Thoracic aorta (tissue), 2 donors: Measurements from ENCODE around the gene ZFYVE28. TPM values are rescaled to one million over a fixed set of nuclear protein-coding genes. Genes with fewer than 3 reads are reported as not detected.

ENCODE experiments used
- ATAC-seq: fragments of 150-250 bp; one replicate; pipeline ENCODE4 v1.8.0; 2017; ENCODE audit warnings: low read depth; ENCODE audit not compliant: insufficient number of reproducible peaks, low FRiP score
- DNase-seq: peaks from one replicate; pipeline ENCODE4 v3.0.0-alpha.2; 2020; ENCODE audit warnings: low spot score
- H3K27ac ChIP-seq, 2 donors: fragments of 200-600 bp; sonication (generic); 1 replicate in 1 of 2; 2 replicates in 1 of 2; pipeline ENCODE4 v1.5.1; 2016; ENCODE audit warnings: mild to moderate bottlenecking in 2 of 2, moderate library complexity in 2 of 2
- H3K27me3 ChIP-seq: fragments of 200-600 bp; sonication (generic); replicated peaks from 2 replicates; pipeline ENCODE4 v1.6.0; 2016; ENCODE audit warnings: mild to moderate bottlenecking; ENCODE audit not compliant: insufficient read depth
- H3K36me3 ChIP-seq: fragments of 200-600 bp; sonication (generic); one replicate; pipeline ENCODE4 v1.5.1; 2016
- H3K4me1 ChIP-seq, 2 donors: fragments of 200-600 bp; sonication (generic); 1 replicate in 1 of 2; 2 replicates in 1 of 2; pipeline versions ENCODE4 v1.5.1 to v1.6.0; 2016; ENCODE audit warnings: low read depth in 2 of 2, mild to moderate bottlenecking in 1 of 2; ENCODE audit not compliant: control insufficient read depth in 1 of 2
- H3K4me3 ChIP-seq: fragments of 200-600 bp; sonication (generic); 2 replicates; pipeline ENCODE4 v1.5.1; 2016; ENCODE audit warnings: mild to moderate bottlenecking
- H3K9me3 ChIP-seq: fragments of 200-600 bp; sonication (generic); 2 replicates; pipeline ENCODE4 v1.5.1; 2016
- CTCF ChIP-seq: fragments of 200-600 bp; sonication (generic); IDR thresholded peaks from one replicate; pipeline ENCODE4 v1.5.1; 2019; ENCODE audit warnings: antibody characterized with exemption
- total RNA-seq, 2 donors: library from RNA; depleted of rRNA; stranded (reverse); fragments of >200 nt; gene quantifications; one replicate each; pipeline versions ENCODE4 v1.1.0 to v1.2.3, GENCODE V29; 2016

The ZFYVE28 gene
- total RNA-seq, 2 donors from 2014 or later: 11.5 to 20.2 TPM

GRCh38 chr4:2339458-2340271 is 78.8 kb downstream of the ZFYVE28 start:
- Histone ChIP-seq H3K27ac (no peak overlapping the region), H3K27me3 (no peaks in the 10 kb centered on the region), H3K4me3 (no peak overlapping the region), H3K36me3 (no peaks in the 10 kb centered on the region), H3K4me1 (no peaks in the 10 kb centered on the region), H3K9me3 (no peaks in the 10 kb centered on the region)
- ATAC-seq: no peak
- no peak for TF ChIP-seq CTCF
- no peak for DNase-seq

GRCh38 chr4:2338754-2339457 is 79.5 kb downstream of the ZFYVE28 start:
- Histone ChIP-seq H3K36me3 (no peaks in the 10 kb centered on the region), H3K4me3 (no peak overlapping the region), H3K27me3 (no peaks in the 10 kb centered on the region), H3K4me1 (no peaks in the 10 kb centered on the region), H3K9me3 (no peaks in the 10 kb centered on the region), H3K27ac (no peak overlapping the region)
- ATAC-seq (no peak), DNase-seq (no peak)
- no peak for TF ChIP-seq CTCF

- ATAC-seq (no peak), DNase-seq (no peak)
- H3K36me3 ChIP-seq: no peaks in the 10 kb centered on the region
These were observed 80.5 kb downstream of the ZFYVE28 start for GRCh38 chr4:2337896-2338295.

GRCh38 chr4:2337131-2337723 is 81.2 kb downstream of the ZFYVE28 start:
- H3K4me1 ChIP-seq: no peaks in the 10 kb centered on the region
- TF ChIP-seq CTCF: no peak

More at GRCh38 chr4:2337896-2338295, 80.5 kb downstream of the ZFYVE28 start:
- Histone ChIP-seq H3K4me3 (no peak overlapping the region), H3K27me3 (no peaks in the 10 kb centered on the region), H3K27ac (no peak overlapping the region), H3K9me3 (no peaks in the 10 kb centered on the region), H3K4me1 (no peaks in the 10 kb centered on the region)
- TF ChIP-seq CTCF: no peak

GRCh38 chr4:2336659-2337058 is 81.8 kb downstream of the ZFYVE28 start:
- H3K27me3 ChIP-seq: no peaks in the 10 kb centered on the region
- no peak overlapping the region for H3K27ac ChIP-seq
- no peaks in the 10 kb centered on the region for H3K9me3 ChIP-seq
- no peaks in the 10 kb centered on the region for H3K4me1 ChIP-seq
- no peaks in the 10 kb centered on the region for H3K36me3 ChIP-seq
- DNase-seq (no peak), ATAC-seq (no peak)
- no peak for TF ChIP-seq CTCF
- H3K4me3 ChIP-seq: no peak overlapping the region

More at GRCh38 chr4:2337131-2337723, 81.2 kb downstream of the ZFYVE28 start:
- Histone ChIP-seq H3K27me3 (no peaks in the 10 kb centered on the region), H3K4me3 (no peak overlapping the region), H3K36me3 (no peaks in the 10 kb centered on the region), H3K27ac (no peak overlapping the region), H3K9me3 (no peaks in the 10 kb centered on the region)
- no peak for ATAC-seq
- no peak for DNase-seq
